Measurements from ENCODE around the gene FOXF2. TPM values are rescaled to one million over a fixed set of nuclear protein-coding genes. Genes with fewer than 3 reads are reported as not detected.

Gene FOXF2
- total RNA-seq, 2 donors from 2014 or later, result 0.26 TPM; not detected in 1

GRCh38 chr6:1396952-1397868 is 7.8 kb downstream of the FOXF2 start:
- no peak for TF ChIP-seq POLR2A (IDR thresholded peaks at IDR 0.05)
- peak; percentile 72 to 98 (median 78) for TF ChIP-seq CTCF (IDR thresholded peaks at IDR 0.05)
- no peak overlapping the region for H3K27ac ChIP-seq
- peak; percentile 62 to 75 (median 64) for DNase-seq
- H3K36me3 ChIP-seq (replicated peaks in 1 of 2; ENCODE audit: insufficient read depth in 1 of 2, low read depth in 2 of 2), result no peaks in the 10 kb centered on the region
- 24% methylated on average over 28 of the region's 28 CpGs for WGBS, 2 donors
- peak; percentile 45 for ATAC-seq
- H3K4me3 ChIP-seq, result no peak overlapping the region
- intact Hi-C loops (cut with DNase I), result loop anchor here (10.0 kb wide), 1 partner anchor 802 kb away; no protein-coding TSS in a partner anchor
- H3K9me3 ChIP-seq, result no peaks in the 10 kb centered on the region
- H3K4me1 ChIP-seq, result peaks cover 15% of the 10 kb centered on the region
- peaks cover 0 to 16% of the 10 kb centered on the region in 2 donors for H3K27me3 ChIP-seq

GRCh38 chr6:1399085-1399780 is 9.9 kb downstream of the FOXF2 start:
- DNase-seq (no peak), ATAC-seq (no peak)
- no peak for TF ChIP-seq POLR2A (IDR thresholded peaks at IDR 0.05)
- TF ChIP-seq CTCF (IDR thresholded peaks at IDR 0.05), result no peak
- Histone ChIP-seq H3K9me3 (no peaks in the 10 kb centered on the region), H3K27me3 (peaks cover 0 to 6% of the 10 kb centered on the region in 2 donors), H3K36me3 (replicated peaks in 1 of 2; ENCODE audit: insufficient read depth in 1 of 2, low read depth in 2 of 2) (no peaks in the 10 kb centered on the region), H3K4me3 (no peak overlapping the region), H3K4me1 (peaks cover under 1% of the 10 kb centered on the region), H3K27ac (no peak overlapping the region)
- intact Hi-C loops (cut with DNase I), result loop anchor here (10.0 kb wide), 1 partner anchor 804 kb away; no protein-coding TSS in a partner anchor
- WGBS, 2 donors, result 46 to 53% methylated on average over 3 of the region's 3 CpGs

DNA sequence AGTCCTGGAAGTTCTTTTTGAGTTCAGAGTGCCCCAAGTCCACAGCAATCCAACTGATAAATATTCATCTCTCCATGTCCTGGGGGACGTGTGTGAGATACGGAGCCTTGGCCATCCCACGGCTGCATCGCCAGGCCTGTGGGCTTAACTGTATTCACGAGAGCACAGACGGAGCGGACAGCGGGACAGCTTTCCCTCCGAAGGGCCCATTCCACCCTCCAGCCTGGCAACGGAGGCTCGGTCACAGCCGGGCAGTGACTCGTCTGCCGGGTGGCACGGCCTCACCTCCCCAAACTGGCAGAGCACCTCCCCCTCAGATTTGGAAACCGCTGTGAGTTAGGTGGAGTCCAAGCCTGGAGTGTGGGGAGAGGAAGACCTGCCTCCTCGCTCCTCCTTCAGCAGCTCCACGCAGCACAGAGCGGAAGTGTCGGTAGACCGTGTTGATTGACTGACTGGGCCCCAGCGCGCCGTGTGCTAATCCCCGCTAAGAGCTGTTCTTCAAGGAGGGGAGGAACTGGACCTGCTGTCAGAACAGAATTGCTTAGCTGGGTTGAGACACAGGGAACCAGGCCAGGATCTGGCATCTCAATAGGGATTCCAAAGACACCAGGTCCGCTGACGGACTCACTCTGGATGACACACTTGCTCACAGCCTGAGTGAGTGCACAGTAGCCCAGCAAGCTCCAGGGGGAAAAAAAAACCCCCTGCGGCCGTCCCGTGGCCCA is 10.9 kb downstream of the FOXF2 start:
- H3K9me3 ChIP-seq, result no peaks in the 10 kb centered on the region
- H3K36me3 ChIP-seq (replicated peaks in 1 of 2; ENCODE audit: insufficient read depth in 1 of 2, low read depth in 2 of 2), result no peaks in the 10 kb centered on the region
- no peaks in the 10 kb centered on the region for H3K27me3 ChIP-seq
- DNase-seq (no peak), ATAC-seq (no peak)
- intact Hi-C loops (cut with DNase I), result no loop called here
- H3K27ac ChIP-seq, result no peak overlapping the region
- H3K4me1 ChIP-seq, result no peaks in the 10 kb centered on the region
- no peak overlapping the region for H3K4me3 ChIP-seq
- 90 to 92% methylated on average over 24 to 26 of the region's 30 CpGs for WGBS, 2 donors
- TF ChIP-seq POLR2A (IDR thresholded peaks at IDR 0.05), result no peak

DNA sequence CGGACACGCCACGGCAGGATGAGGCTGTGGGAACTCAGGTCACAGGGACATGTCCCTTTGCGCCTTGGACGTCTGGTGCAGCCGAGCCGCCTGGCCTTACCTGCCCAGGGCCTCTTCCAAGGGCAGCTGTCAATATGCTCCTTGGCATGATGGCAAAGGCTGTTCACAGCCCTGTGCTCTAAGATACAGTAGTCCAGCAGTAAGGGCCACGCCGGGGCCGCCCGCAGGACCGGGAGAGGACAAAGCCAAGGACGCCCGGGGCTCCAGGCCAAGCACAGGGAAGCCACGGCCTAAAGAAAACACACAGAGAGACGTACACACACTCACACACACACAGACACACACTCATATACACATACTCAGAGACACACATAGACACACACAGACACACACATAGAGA is 13.0 kb downstream of the FOXF2 start:
- DNase-seq (no peak), ATAC-seq (no peak)
- Histone ChIP-seq H3K27ac (no peak overlapping the region), H3K4me3 (no peak overlapping the region), H3K36me3 (replicated peaks in 1 of 2; ENCODE audit: insufficient read depth in 1 of 2, low read depth in 2 of 2) (no peaks in the 10 kb centered on the region), H3K9me3 (no peaks in the 10 kb centered on the region), H3K4me1 (no peaks in the 10 kb centered on the region), H3K27me3 (no peaks in the 10 kb centered on the region)
- TF ChIP-seq POLR2A (IDR thresholded peaks at IDR 0.05) (no peak), CTCF (IDR thresholded peaks at IDR 0.05) (no peak)
- 45 to 51% methylated on average over 11 to 16 of the region's 16 CpGs for WGBS, 2 donors
- intact Hi-C loops (cut with DNase I), result no loop called here

DNA sequence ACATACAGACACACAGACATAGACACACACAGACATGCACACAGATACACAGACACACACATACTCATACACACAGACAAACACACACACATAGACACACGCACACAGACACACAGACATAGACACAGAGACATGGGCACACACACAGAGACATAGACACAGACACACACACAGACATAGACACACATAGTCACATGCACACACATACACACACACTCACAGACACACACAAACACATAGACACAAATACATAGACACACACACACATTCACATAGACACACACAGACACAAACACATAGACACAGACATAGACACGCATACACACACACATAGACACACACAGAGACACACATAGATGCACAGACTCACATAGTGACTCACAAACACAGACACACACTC is 13.5 kb downstream of the FOXF2 start:
- DNase-seq (no peak), ATAC-seq (no peak)
- Histone ChIP-seq H3K9me3 (no peaks in the 10 kb centered on the region), H3K27ac (no peak overlapping the region), H3K27me3 (no peaks in the 10 kb centered on the region), H3K4me3 (no peak overlapping the region), H3K4me1 (no peaks in the 10 kb centered on the region), H3K36me3 (replicated peaks in 1 of 2; ENCODE audit: insufficient read depth in 1 of 2, low read depth in 2 of 2) (no peaks in the 10 kb centered on the region)
- intact Hi-C loops (cut with DNase I), result no loop called here
- 53 to 72% methylated on average over 2 of the region's 2 CpGs for WGBS, 2 donors
- TF ChIP-seq POLR2A (IDR thresholded peaks at IDR 0.05) (no peak), CTCF (IDR thresholded peaks at IDR 0.05) (no peak)
